Embryonic facial prominence (tissue), 1 donor: ENCODE results near the gene RPS27.
"Not testable (repeated sequence)": the region's sequence is repeated elsewhere in the genome, so short reads cannot be mapped to it uniquely, and the experiment has no call there.

Experiments
- DNase-seq: peaks from one replicate; pipeline ENCODE4 v3.0.0-alpha.2; 2016; ENCODE audit errors: extremely low spot score

Gene RPS27

GRCh38 chr1:153985941-153986761 lies 4.4 kb upstream of the RPS27 start, which contains the start of gene RAB13:
Gene RAB13 (minus strand): TSS chr1:153986339. CDS start chr1:153986236, 103 bp downstream.
- DNase-seq = peak; percentile 81

GRCh38 chr1:153987621-153988020 lies 2.9 kb upstream of the RPS27 start:
- no peak for DNase-seq

GRCh38 chr1:153991151-153991630 lies 629 bp downstream of the RPS27 start:
- no peak for DNase-seq

GRCh38 chr1:153991806-153992205 lies 1.2 kb downstream of the RPS27 start:
- DNase-seq = no peak

GRCh38 chr1:153995202-153995601 lies 4.6 kb downstream of the RPS27 start:
- DNase-seq = no peak

- no peak for DNase-seq
These were observed 5.1 kb downstream of the RPS27 start for GRCh38 chr1:153995640-153996039.

GRCh38 chr1:153996882-153997281 lies 6.3 kb downstream of the RPS27 start:
- DNase-seq = not testable (repeated sequence)

- DNase-seq = no peak
These were observed 9.9 kb downstream of the RPS27 start for GRCh38 chr1:154000420-154000819.

- DNase-seq = no peak
These were observed 15.6 kb downstream of the RPS27 start for GRCh38 chr1:154006136-154006535.

- no peak for DNase-seq
These were observed 21.6 kb downstream of the RPS27 start for GRCh38 chr1:154012129-154012528.

GRCh38 chr1:154012543-154012942 lies 22.0 kb downstream of the RPS27 start:
- not testable (repeated sequence) for DNase-seq

- no peak for DNase-seq
These were observed 23.8 kb downstream of the RPS27 start for GRCh38 chr1:154014154-154014907.

- no peak for DNase-seq
These were observed 28.7 kb downstream of the RPS27 start for GRCh38 chr1:154019269-154019668.

GRCh38 chr1:154019940-154020339 lies 29.4 kb downstream of the RPS27 start:
- DNase-seq = no peak

GRCh38 chr1:154033697-154034096 lies 43.1 kb downstream of the RPS27 start:
- DNase-seq = not testable (repeated sequence)
